B cell (primary cell): ENCODE results near the gene SERPINF2. TPM values are rescaled to one million over a fixed set of nuclear protein-coding genes. Genes with fewer than 3 reads are reported as not detected.
A peak's percentile ranks its signal among the peaks of the same experiment; 100 is the strongest.

Experiments used
- ATAC-seq: fragments of 200-7000 bp; cut with Tn5 transposase; one replicate; pipeline ENCODE4 v1.10.0; 2021; ENCODE audit warnings: low read depth, mild to moderate bottlenecking, moderate number of reproducible peaks, moderate library complexity
- CTCF ChIA-PET: fragments of 350-600 bp; sonication (Branson Sonifier 250); formaldehyde crosslinking; loops from one replicate; lab custom pipeline; 2021; ENCODE audit warnings: antibody characterized with exemption, inconsistent platforms; lab: Charles Lee
- POLR2A ChIA-PET: fragments of 350-600 bp; sonication (Branson Sonifier 250); formaldehyde crosslinking; loops from one replicate; lab custom pipeline; 2021; ENCODE audit warnings: antibody characterized with exemption; lab: Charles Lee
- DNase-seq: peaks from one replicate; pipeline ENCODE4 v3.0.0; 2013
- H2AFZ ChIP-seq: 2 replicates; pipeline ENCODE4 v1.6.1; 2012; ENCODE audit warnings: mild to moderate bottlenecking, low read depth, low read length; ENCODE audit not compliant: insufficient read depth, poor library complexity, severe bottlenecking
- H3K27ac ChIP-seq, 2 donors: 1 replicate in 1 of 2; 2 replicates in 1 of 2; pipeline ENCODE4 v1.5.1; 2012 to 2013; ENCODE audit warnings: low read length in 2 of 2, mild to moderate bottlenecking in 2 of 2, moderate library complexity in 1 of 2
- H3K27me3 ChIP-seq, 4 experiments: fragments of 200-600 bp in 1 of 4; sonication (generic) in 1 of 4; replicated peaks in 1 of 4; 1 replicate in 2 of 4; 2 replicates in 2 of 4; pipeline versions ENCODE4 v1.6.1 to v1.7.0; 2013 to 2016; ENCODE audit warnings: low read length in 3 of 4, mild to moderate bottlenecking in 2 of 4, mixed read lengths in 1 of 4, moderate library complexity in 1 of 4; ENCODE audit not compliant: insufficient read depth in 4 of 4, control insufficient read depth in 3 of 4; ENCODE audit errors: control extremely low read depth in 1 of 4
- H3K36me3 ChIP-seq, 2 experiments: replicated peaks in 1 of 2; 1 replicate in 1 of 2; 2 replicates in 1 of 2; pipeline versions ENCODE4 v1.6.1 to v1.7.1; 2013; ENCODE audit warnings: low read length in 1 of 2; ENCODE audit not compliant: insufficient read depth in 2 of 2, control insufficient read depth in 1 of 2; ENCODE audit errors: control extremely low read depth in 1 of 2, extremely low read depth in 1 of 2
- H3K4me1 ChIP-seq, 2 donors: fragments of 200-600 bp in 1 of 2; sonication (generic) in 1 of 2; 1 replicate in 1 of 2; 2 replicates in 1 of 2; pipeline versions ENCODE4 v1.5.1 to v1.6.1; 2013 to 2017; ENCODE audit warnings: low read length in 2 of 2; ENCODE audit not compliant: control insufficient read depth in 2 of 2, insufficient read depth in 2 of 2
- H3K4me2 ChIP-seq: replicated peaks from 2 replicates; pipeline ENCODE3; 2012; ENCODE audit warnings: mild to moderate bottlenecking, low read depth, low read length; ENCODE audit not compliant: poor library complexity, severe bottlenecking
- H3K4me3 ChIP-seq, 5 experiments: fragments of 200-600 bp in 1 of 5; sonication (generic) in 1 of 5; 1 replicate in 3 of 5; 2 replicates in 2 of 5; pipeline versions ENCODE4 v1.5.1 to v1.7.0; 2011 to 2016; ENCODE audit warnings: low read length in 4 of 5, mild to moderate bottlenecking in 4 of 5, low read depth in 2 of 5, control low read depth in 1 of 5, moderate library complexity in 1 of 5; ENCODE audit not compliant: insufficient read depth in 1 of 5; ENCODE audit errors: control extremely low read depth in 1 of 5, extremely low read depth in 1 of 5
- H3K79me2 ChIP-seq: fragments of 200-600 bp; sonication (generic); one replicate; pipeline ENCODE4 v1.6.0; 2016; ENCODE audit warnings: low read length; ENCODE audit not compliant: control insufficient read depth, insufficient read depth
- H3K9ac ChIP-seq: fragments of 200-600 bp; sonication (generic); 2 replicates; pipeline ENCODE4 v1.6.1; 2017; ENCODE audit warnings: mild to moderate bottlenecking, low read length, moderate library complexity
- H3K9me3 ChIP-seq, 3 donors: one replicate each; pipeline versions ENCODE4 v1.6.1 to v1.7.1; 2013; ENCODE audit warnings: low read length in 2 of 3; ENCODE audit not compliant: control insufficient read depth in 2 of 3, insufficient read depth in 1 of 3; ENCODE audit errors: control extremely low read depth in 1 of 3
- H4K20me1 ChIP-seq: 2 replicates; pipeline ENCODE4 v1.6.0; 2012; ENCODE audit warnings: mild to moderate bottlenecking, low read length; ENCODE audit not compliant: insufficient read depth, control insufficient read depth, poor library complexity, severe bottlenecking
- H3K27ac Mint-ChIP-seq: one replicate; pipeline ENCODE4 v1.8.0; 2021; ENCODE audit warnings: mixed read lengths
- H3K27me3 Mint-ChIP-seq: one replicate; pipeline ENCODE4 v1.8.0; 2021; ENCODE audit warnings: mixed read lengths
- H3K4me1 Mint-ChIP-seq: one replicate; pipeline ENCODE4 v1.8.0; 2021; ENCODE audit warnings: mixed read lengths
- H3K4me3 Mint-ChIP-seq: one replicate; pipeline ENCODE4 v1.8.0; 2021; ENCODE audit warnings: mixed read lengths
- H3K9me3 Mint-ChIP-seq: one replicate; pipeline ENCODE4 v1.8.0; 2022; ENCODE audit warnings: mixed read lengths; ENCODE audit not compliant: insufficient read depth
- CTCF ChIP-seq: fragments of 200-600 bp; IDR thresholded peaks from one replicate; pipeline ENCODE4 v1.8.0; 2022; ENCODE audit warnings: antibody characterized with exemption, mild to moderate bottlenecking
- EZH2 ChIP-seq: IDR thresholded peaks from 2 replicates; pipeline ENCODE4 v1.6.1; 2012; ENCODE audit warnings: borderline replicate concordance, low read depth, mild to moderate bottlenecking, moderate library complexity, low read length; ENCODE audit not compliant: insufficient read depth, poor library complexity, severe bottlenecking
- WGBS: methylation state at CpG from one replicate; pipeline ENCODE4 v1.1.5; 2013; ENCODE audit warnings: missing lambda C conversion rate; ENCODE audit not compliant: insufficient coverage; 5-methylcytosine and 5-hydroxymethylcytosine counted together
- intact Hi-C: fragments of 100-400 bp; cut with micrococcal nuclease; formaldehyde crosslinking; loops from one replicate; pipeline ENCODE4 v1.10.0; 2022
- polyA plus RNA-seq: library from polyadenylated mRNA; depleted of rRNA; stranded (reverse); fragments of >200 nt; gene quantifications from 2 replicates; pipeline ENCODE4 v1.2.3, GENCODE V29; 2012
- total RNA-seq, 2 donors: library from RNA; stranded (reverse); fragments of 120-200 nt in 1 of 2; gene quantifications; 1 replicate in 1 of 2; 2 replicates in 1 of 2; pipeline versions ENCODE4 v1.2.3 to v1.2.4, GENCODE V29; 2013 to 2022

Gene SERPINF2
- total and polyA plus RNA-seq, 2 donors (not counting 1 experiment from before 2014, with no cell fraction given), result 0.97 to 3.9 TPM

- peak overlapping the region; percentile 26 for H3K27ac Mint-ChIP-seq
- H3K4me2 ChIP-seq, result no peak overlapping the region
- H3K27ac ChIP-seq, result no peak overlapping the region
- no peak overlapping the region for H3K9ac ChIP-seq
- H3K79me2 ChIP-seq, result no peaks in the 10 kb centered on the region
- H2AFZ ChIP-seq, result no peak overlapping the region
- intact Hi-C loops, result loop anchor here (2.0 kb wide), 1 partner anchor 17 kb away; no protein-coding TSS in a partner anchor
- H4K20me1 ChIP-seq, result no peaks in the 10 kb centered on the region
- H3K4me1 Mint-ChIP-seq, result peaks cover 49% of the 10 kb centered on the region
- H3K4me3 Mint-ChIP-seq, result no peak overlapping the region
- no peaks in the 10 kb centered on the region for H3K36me3 ChIP-seq
- no peaks in the 10 kb centered on the region for H3K27me3 ChIP-seq
- H3K9me3 ChIP-seq, result peaks cover 0 to 20% (median 0%) of the 10 kb centered on the region in 3 donors
- H3K9me3 Mint-ChIP-seq, result peaks cover 3% of the 10 kb centered on the region
- POLR2A ChIA-PET, result interaction anchor here (0.7 to 2.3 kb wide), 2 partner anchors 13 to 18 kb away, joined by 6 to 14 read pairs; no protein-coding TSS in a partner anchor
- H3K27me3 Mint-ChIP-seq, result no peaks in the 10 kb centered on the region
- DNase-seq, result no peak
- no peak for ATAC-seq
- CTCF ChIA-PET, result interaction anchor here (0.5 to 2.6 kb wide), 10 partner anchors 10 to 52 kb away, joined by 3 to 24 read pairs (median 3); no protein-coding TSS in a partner anchor
- TF ChIP-seq CTCF (no peak), EZH2 (no peak)
- WGBS, result 80% methylated on average over 1 of the region's 3 CpGs
- no peak overlapping the region for H3K4me3 ChIP-seq
- peaks cover 37 to 65% of the 10 kb centered on the region in 2 donors for H3K4me1 ChIP-seq
Measured at GRCh38 chr17:1765576-1765975, 22.9 kb downstream of the SERPINF2 start.

- H3K4me3 Mint-ChIP-seq, result no peak overlapping the region
- H3K4me2 ChIP-seq, result no peak overlapping the region
- H4K20me1 ChIP-seq, result no peaks in the 10 kb centered on the region
- WGBS, result 92% methylated on average over 13 of the region's 21 CpGs
- ChIA-PET POLR2A (interaction anchor here (0.6 to 0.7 kb wide), 2 partner anchors 14 to 95 kb away, joined by 4 to 6 read pairs; no protein-coding TSS in a partner anchor), CTCF (interaction anchor here (0.5 to 2.0 kb wide), 9 partner anchors 14 to 53 kb away, joined by 3 to 6 read pairs (median 4); no protein-coding TSS in a partner anchor)
- H3K9ac ChIP-seq, result no peak overlapping the region
- no peak overlapping the region for H3K4me3 ChIP-seq
- H3K9me3 ChIP-seq, result peaks cover 0 to 30% (median 0%) of the 10 kb centered on the region in 3 donors
- peaks cover 3% of the 10 kb centered on the region for H3K9me3 Mint-ChIP-seq
- no peaks in the 10 kb centered on the region for H3K27me3 ChIP-seq
- DNase-seq (no peak), ATAC-seq (no peak)
- peaks cover 47 to 75% of the 10 kb centered on the region in 2 donors for H3K4me1 ChIP-seq
- H2AFZ ChIP-seq, result no peak overlapping the region
- no peak for TF ChIP-seq CTCF
- no peak for TF ChIP-seq EZH2
- no peaks in the 10 kb centered on the region for H3K79me2 ChIP-seq
- H3K36me3 ChIP-seq, result no peaks in the 10 kb centered on the region
- no peak overlapping the region for H3K27ac ChIP-seq
- no peak overlapping the region for H3K27ac Mint-ChIP-seq
- H3K27me3 Mint-ChIP-seq, result no peaks in the 10 kb centered on the region
- intact Hi-C loops, result no loop called here
- peaks cover 56% of the 10 kb centered on the region for H3K4me1 Mint-ChIP-seq
Measured at GRCh38 chr17:1766382-1767135, 23.9 kb downstream of the SERPINF2 start.
